CD8-positive, alpha-beta memory T cell (primary cell): ENCODE results near the gene ASAP3. TPM values are rescaled to one million over a fixed set of nuclear protein-coding genes. Genes with fewer than 3 reads are reported as not detected.

Experiments used
- CTCF ChIA-PET: fragments of 350-600 bp; sonication (Branson Sonifier 250); formaldehyde crosslinking; loops from one replicate; lab custom pipeline; 2021; ENCODE audit warnings: antibody characterized with exemption; lab: Charles Lee
- POLR2A ChIA-PET: fragments of 350-600 bp; sonication (Branson Sonifier 250); formaldehyde crosslinking; loops from one replicate; lab custom pipeline; 2021; ENCODE audit warnings: antibody characterized with exemption; lab: Charles Lee
- DNase-seq, 5 donors: peaks; one replicate each; pipeline versions ENCODE4 v3.0.0 to v3.0.0-alpha.2; 2020 to 2022; ENCODE audit warnings: mixed read lengths in 1 of 5
- H3K27ac ChIP-seq: one replicate; pipeline ENCODE4 v1.7.0; 2013; ENCODE audit warnings: low read depth, mild to moderate bottlenecking, low read length, moderate library complexity
- H3K27me3 ChIP-seq: 2 replicates; pipeline ENCODE4 v1.7.0; 2013; ENCODE audit warnings: low read length, mild to moderate bottlenecking; ENCODE audit not compliant: insufficient read depth, poor library complexity, severe bottlenecking
- H3K36me3 ChIP-seq: 2 replicates; pipeline ENCODE4 v1.7.0; 2013; ENCODE audit warnings: mild to moderate bottlenecking, low read length, moderate library complexity; ENCODE audit not compliant: insufficient read depth
- H3K4me1 ChIP-seq: 2 replicates; pipeline ENCODE4 v1.7.0; 2013; ENCODE audit warnings: mild to moderate bottlenecking, low read length, moderate library complexity; ENCODE audit not compliant: insufficient read depth
- H3K4me3 ChIP-seq: 2 replicates; pipeline ENCODE4 v1.7.0; 2013; ENCODE audit warnings: mild to moderate bottlenecking, low read length
- H3K9me3 ChIP-seq: 2 replicates; pipeline ENCODE4 v1.7.0; 2013; ENCODE audit warnings: mild to moderate bottlenecking, low read length
- H3K27ac Mint-ChIP-seq, 8 donors: one replicate each; pipeline ENCODE4 v1.8.0; 2020 to 2021; ENCODE audit warnings: mixed read lengths in 8 of 8, mild to moderate bottlenecking in 6 of 8, inconsistent platforms in 3 of 8, moderate library complexity in 3 of 8
- H3K27me3 Mint-ChIP-seq, 2 donors: one replicate each; pipeline ENCODE4 v1.8.0; 2020 to 2021; ENCODE audit warnings: mixed read lengths in 2 of 2, mild to moderate bottlenecking in 1 of 2, moderate library complexity in 1 of 2
- H3K36me3 Mint-ChIP-seq, 3 donors: one replicate each; pipeline ENCODE4 v1.8.0; 2020 to 2021; ENCODE audit warnings: mixed read lengths in 3 of 3, inconsistent platforms in 1 of 3, mild to moderate bottlenecking in 1 of 3
- H3K4me1 Mint-ChIP-seq, 3 donors: one replicate each; pipeline ENCODE4 v1.8.0; 2020 to 2021; ENCODE audit warnings: mixed read lengths in 3 of 3, inconsistent platforms in 1 of 3, mild to moderate bottlenecking in 1 of 3
- H3K4me3 Mint-ChIP-seq, 7 donors: one replicate each; pipeline ENCODE4 v1.8.0; 2020 to 2021; ENCODE audit warnings: mixed read lengths in 7 of 7, mild to moderate bottlenecking in 6 of 7, moderate library complexity in 4 of 7, inconsistent platforms in 2 of 7
- H3K9me3 Mint-ChIP-seq, 5 donors: one replicate each; pipeline ENCODE4 v1.8.0; 2020 to 2022; ENCODE audit warnings: mixed read lengths in 5 of 5, mild to moderate bottlenecking in 3 of 5, moderate library complexity in 2 of 5, inconsistent platforms in 1 of 5
- polyA plus RNA-seq: library from polyadenylated mRNA; unstranded; fragments of 300-500 nt; fragmentation: Illumina TruSeq; gene quantifications from one replicate; pipeline ENCODE4 v1.2.3, GENCODE V29; 2021
- total RNA-seq, 2 experiments: library from RNA; stranded (reverse); gene quantifications; one replicate each; pipeline ENCODE4 v1.2.3, GENCODE V29; 2021

Gene ASAP3
- total RNA-seq (under 1 TPM; 0.33 to 0.78 TPM), polyA plus RNA-seq (0.62 TPM)

GRCh38 chr1:23483321-23484252 is at the start of gene ASAP3:
Gene ASAP3 (minus strand): TSS chr1:23484179. CDS start chr1:23484133, 46 bp downstream.
- peaks cover 0 to 2% (median 0%) of the 10 kb centered on the region in 5 donors for H3K9me3 Mint-ChIP-seq
- H3K4me1 Mint-ChIP-seq: peaks cover 14 to 20% (median 16%) of the 10 kb centered on the region in 3 donors
- H3K4me1 ChIP-seq: peaks cover 16% of the 10 kb centered on the region
- H3K27ac ChIP-seq: no peak within 1 kb of the TSS
- H3K27ac Mint-ChIP-seq: peak within 1 kb of the TSS in 6 of 8 donors; percentile 39 to 83 (median 67)
- H3K27me3 ChIP-seq: peaks cover 10% of the 10 kb centered on the region
- peak within 1 kb of the TSS; percentile 53 for H3K4me3 ChIP-seq
- H3K36me3 ChIP-seq: no peaks in the 10 kb centered on the region
- peaks cover 15 to 27% of the 10 kb centered on the region in 2 donors for H3K27me3 Mint-ChIP-seq
- H3K36me3 Mint-ChIP-seq: peaks cover 0 to 1% (median 0%) of the 10 kb centered on the region in 3 donors
- H3K4me3 Mint-ChIP-seq: peak within 1 kb of the TSS; percentile 87 to 95 (median 88)
- ChIA-PET CTCF (interaction anchor here (1.2 to 4.6 kb wide), 6 partner anchors 14 to 80 kb away, joined by 3 to 40 read pairs (median 5); no protein-coding TSS in a partner anchor), POLR2A (interaction anchor here (0.6 to 2.1 kb wide), 4 partner anchors 45 to 208 kb away, joined by 3 to 11 read pairs (median 4); partner anchors contain the start of gene RPL11)
- DNase-seq: peak in 3 of 5 donors; percentile 12 to 60 (median 57)
- H3K9me3 ChIP-seq: no peaks in the 10 kb centered on the region

GRCh38 chr1:23533246-23534023 is 49.5 kb upstream of the ASAP3 start:
- ChIA-PET CTCF (interaction anchor here (2.9 to 34.1 kb wide), 3 partner anchors 8 to 104 kb away, joined by 7 to 588 read pairs (median 15); no protein-coding TSS in a partner anchor), POLR2A (no interaction called here)
- no peak overlapping the region for H3K27ac ChIP-seq
- no peaks in the 10 kb centered on the region for H3K9me3 ChIP-seq
- H3K4me1 Mint-ChIP-seq: peaks cover 47 to 56% (median 51%) of the 10 kb centered on the region in 3 donors
- no peaks in the 10 kb centered on the region for H3K27me3 ChIP-seq
- DNase-seq: no peak
- H3K36me3 Mint-ChIP-seq: no peaks in the 10 kb centered on the region
- H3K9me3 Mint-ChIP-seq: no peaks in the 10 kb centered on the region
- peaks cover 0 to 3% of the 10 kb centered on the region in 2 donors for H3K27me3 Mint-ChIP-seq
- no peak overlapping the region for H3K4me3 ChIP-seq
- H3K27ac Mint-ChIP-seq: peak overlapping the region; percentile 39 to 91 (median 79)
- peaks cover 46% of the 10 kb centered on the region for H3K4me1 ChIP-seq
- H3K36me3 ChIP-seq: no peaks in the 10 kb centered on the region
- peak overlapping the region; percentile 9 to 70 (median 37) for H3K4me3 Mint-ChIP-seq

GRCh38 chr1:23531562-23532094 is 47.6 kb upstream of the ASAP3 start:
- peak overlapping the region; percentile 43 for H3K4me3 ChIP-seq
- H3K9me3 Mint-ChIP-seq: no peaks in the 10 kb centered on the region
- POLR2A ChIA-PET: interaction anchor here (0.5 to 1.2 kb wide), 5 partner anchors 18 to 187 kb away, joined by 3 to 7 read pairs (median 3); partner anchors contain the start of gene HNRNPR
- CTCF ChIA-PET: interaction anchor here (1.4 to 34.1 kb wide), 6 partner anchors 8 to 106 kb away, joined by 4 to 588 read pairs (median 17); no protein-coding TSS in a partner anchor
- H3K36me3 ChIP-seq: no peaks in the 10 kb centered on the region
- H3K27me3 ChIP-seq: no peaks in the 10 kb centered on the region
- H3K27me3 Mint-ChIP-seq: peaks cover 0 to 3% of the 10 kb centered on the region in 2 donors
- peak overlapping the region; percentile 25 for H3K27ac ChIP-seq
- H3K4me1 Mint-ChIP-seq: peaks cover 63 to 74% (median 69%) of the 10 kb centered on the region in 3 donors
- no peaks in the 10 kb centered on the region for H3K9me3 ChIP-seq
- H3K4me1 ChIP-seq: peaks cover 64% of the 10 kb centered on the region
- no peaks in the 10 kb centered on the region for H3K36me3 Mint-ChIP-seq
- DNase-seq: no peak
- H3K27ac Mint-ChIP-seq: peak overlapping the region; percentile 73 to 90 (median 82)
- H3K4me3 Mint-ChIP-seq: peak overlapping the region; percentile 80 to 94 (median 86)

GRCh38 chr1:23530747-23531561 is 47.0 kb upstream of the ASAP3 start, which contains the start of gene E2F2:
Gene E2F2 (minus strand): TSS chr1:23531233. CDS start chr1:23530793, 440 bp downstream.
- Mint-ChIP-seq H3K27ac (peak within 1 kb of the TSS; percentile 80 to 95 (median 87)), H3K27me3 (no peaks in the 10 kb centered on the region), H3K36me3 (no peaks in the 10 kb centered on the region), H3K4me3 (peak within 1 kb of the TSS; percentile 81 to 94 (median 86)), H3K9me3 (no peaks in the 10 kb centered on the region), H3K4me1 (peaks cover 70 to 81% (median 75%) of the 10 kb centered on the region in 3 donors)
- H3K4me1 ChIP-seq: peaks cover 71% of the 10 kb centered on the region
- H3K9me3 ChIP-seq: no peaks in the 10 kb centered on the region
- CTCF ChIA-PET: interaction anchor here (1.4 to 34.1 kb wide), 6 partner anchors 9 to 106 kb away, joined by 4 to 588 read pairs (median 17); no protein-coding TSS in a partner anchor
- DNase-seq: peak; percentile 75 to 90 (median 78)
- H3K27ac ChIP-seq: peak within 1 kb of the TSS; percentile 25
- POLR2A ChIA-PET: interaction anchor here (0.5 to 1.2 kb wide), 5 partner anchors 17 to 187 kb away, joined by 3 to 7 read pairs (median 3); partner anchors contain the start of gene HNRNPR
- H3K36me3 ChIP-seq: no peaks in the 10 kb centered on the region
- no peaks in the 10 kb centered on the region for H3K27me3 ChIP-seq
- peak within 1 kb of the TSS; percentile 49 for H3K4me3 ChIP-seq

- no peaks in the 10 kb centered on the region for H3K36me3 ChIP-seq
- H3K4me1 Mint-ChIP-seq: peaks cover 77 to 86% (median 83%) of the 10 kb centered on the region in 3 donors
- no peaks in the 10 kb centered on the region for H3K36me3 Mint-ChIP-seq
- H3K27me3 Mint-ChIP-seq: no peaks in the 10 kb centered on the region
- peak overlapping the region in 7 of 8 donors; percentile 14 to 95 (median 63) for H3K27ac Mint-ChIP-seq
- CTCF ChIA-PET: interaction anchor here (2.5 to 34.1 kb wide), 5 partner anchors 9 to 107 kb away, joined by 15 to 588 read pairs (median 20); no protein-coding TSS in a partner anchor
- no peak overlapping the region for H3K27ac ChIP-seq
- no peaks in the 10 kb centered on the region for H3K9me3 Mint-ChIP-seq
- no peaks in the 10 kb centered on the region for H3K9me3 ChIP-seq
- H3K4me3 Mint-ChIP-seq: peak overlapping the region; percentile 74 to 82 (median 80)
- no peaks in the 10 kb centered on the region for H3K27me3 ChIP-seq
- DNase-seq: no peak
- peaks cover 78% of the 10 kb centered on the region for H3K4me1 ChIP-seq
- H3K4me3 ChIP-seq: peak overlapping the region; percentile 49
- POLR2A ChIA-PET: interaction anchor here (1.2 kb wide), 1 partner anchor 33 kb away, joined by 5 read pairs; no protein-coding TSS in a partner anchor
These were observed 46.2 kb upstream of the ASAP3 start for GRCh38 chr1:23530087-23530746.
